Activated CD8-positive, alpha-beta T cell treated with anti-CD3 and anti-CD28 coated beads, Interleukin-2, amount 10 ng/mL, durations not matched to agents 7 days and 5 days (primary cell): ENCODE measurements around the gene ABI3. TPM values are rescaled to one million over a fixed set of nuclear protein-coding genes. Genes with fewer than 3 reads are reported as not detected.

Experiments
- ATAC-seq: fragments of 150-1000 bp; cut with Tn5 transposase; one replicate; pipeline ENCODE4 v1.10.0; 2021; ENCODE audit warnings: moderate library complexity
- CTCF ChIA-PET: fragments of 350-600 bp; sonication (Branson Sonifier 250); formaldehyde crosslinking; loops from one replicate; lab custom pipeline; 2021; ENCODE audit warnings: antibody characterized with exemption; lab: Charles Lee
- POLR2A ChIA-PET: fragments of 350-600 bp; sonication (Branson Sonifier 250); formaldehyde crosslinking; loops from one replicate; lab custom pipeline; 2021; ENCODE audit warnings: antibody characterized with exemption; lab: Charles Lee
- DNase-seq: peaks from one replicate; pipeline ENCODE4 v3.0.0-alpha.2; 2020
- H3K27ac Mint-ChIP-seq: one replicate; pipeline ENCODE4 v1.8.0; 2021; ENCODE audit warnings: mild to moderate bottlenecking, mixed read lengths
- H3K27me3 Mint-ChIP-seq: one replicate; pipeline ENCODE4 v1.8.0; 2021; ENCODE audit warnings: low read depth, mixed read lengths
- H3K36me3 Mint-ChIP-seq: one replicate; pipeline ENCODE4 v1.8.0; 2021; ENCODE audit warnings: low read depth, mixed read lengths
- H3K4me1 Mint-ChIP-seq: one replicate; pipeline ENCODE4 v1.8.0; 2021; ENCODE audit warnings: low read depth, mixed read lengths
- H3K4me3 Mint-ChIP-seq: one replicate; pipeline ENCODE4 v1.8.0; 2021; ENCODE audit warnings: mild to moderate bottlenecking, mixed read lengths
- H3K9me3 Mint-ChIP-seq: one replicate; pipeline ENCODE4 v1.8.0; 2022; ENCODE audit warnings: mixed read lengths; ENCODE audit not compliant: insufficient read depth
- total RNA-seq, 2 experiments: library from RNA; stranded (reverse); gene quantifications; one replicate each; pipeline ENCODE4 v1.2.3, GENCODE V29; 2021

ABI3 gene
- total RNA-seq, 2 experiments from 2014 or later, result 110 to 117 TPM

DNA sequence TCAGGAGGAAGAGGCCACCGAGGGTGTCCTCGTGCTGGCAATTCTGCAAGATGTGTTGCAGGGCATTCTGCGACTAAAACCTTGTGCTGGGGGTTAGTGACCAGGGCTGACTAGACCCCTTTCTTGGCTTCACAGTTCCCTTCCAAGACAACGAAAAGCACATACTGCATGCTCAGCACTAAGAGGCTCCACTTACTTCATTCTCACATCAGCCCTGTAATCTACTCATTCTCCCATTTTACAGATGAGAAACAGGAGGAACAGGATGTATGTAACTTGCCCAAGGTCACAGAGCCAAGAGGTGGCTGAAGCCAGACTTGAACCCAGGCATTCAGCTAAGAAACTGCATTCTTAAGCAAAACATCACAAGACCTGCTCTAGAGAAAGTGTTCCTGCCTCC lies 25.4 kb downstream of the ABI3 start:
- DNase-seq, result no peak
- Mint-ChIP-seq H3K27me3 (peaks cover 18% of the 10 kb centered on the region), H3K36me3 (no peaks in the 10 kb centered on the region), H3K27ac (no peak overlapping the region), H3K4me3 (no peak overlapping the region), H3K9me3 (no peaks in the 10 kb centered on the region), H3K4me1 (peaks cover 11% of the 10 kb centered on the region)
- no peak for ATAC-seq
- ChIA-PET POLR2A (no interaction called here), CTCF (interaction anchor here (1.1 to 1.3 kb wide), 2 partner anchors 9 to 55 kb away, joined by 3 to 6 read pairs; no protein-coding TSS in a partner anchor)

DNA sequence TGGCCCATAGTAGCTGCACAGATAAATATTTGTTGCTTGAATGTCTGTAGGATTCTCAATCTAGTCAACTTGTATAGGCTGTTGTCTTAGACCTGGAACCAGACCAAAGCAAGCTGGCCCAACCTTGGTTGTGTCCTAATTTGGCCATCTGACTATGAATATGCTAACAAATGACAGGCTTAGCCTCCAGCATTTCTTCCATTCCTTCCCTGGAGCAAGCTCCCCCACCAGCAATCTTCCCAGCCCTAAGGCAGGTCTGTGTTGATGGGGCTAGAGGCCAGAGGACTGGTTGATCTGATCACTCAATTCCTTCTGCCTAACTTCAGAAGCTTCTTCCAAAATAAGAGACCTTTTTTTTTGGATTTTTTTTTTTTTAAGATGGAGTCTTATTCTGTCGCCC lies 29.5 kb downstream of the ABI3 start:
- CTCF ChIA-PET, result interaction anchor here (1.0 to 2.3 kb wide), 3 partner anchors 13 to 52 kb away, joined by 3 to 10 read pairs (median 3); no protein-coding TSS in a partner anchor
- Mint-ChIP-seq H3K4me1 (no peaks in the 10 kb centered on the region), H3K36me3 (no peaks in the 10 kb centered on the region), H3K27me3 (peaks cover 7% of the 10 kb centered on the region), H3K4me3 (no peak overlapping the region), H3K9me3 (no peaks in the 10 kb centered on the region), H3K27ac (no peak overlapping the region)
- no peak for ATAC-seq
- POLR2A ChIA-PET, result no interaction called here
- DNase-seq, result no peak

- CTCF ChIA-PET, result interaction anchor here (1.0 to 2.3 kb wide), 3 partner anchors 13 to 51 kb away, joined by 3 to 10 read pairs (median 3); no protein-coding TSS in a partner anchor
- DNase-seq (no peak), ATAC-seq (no peak)
- POLR2A ChIA-PET, result no interaction called here
- no peak overlapping the region for H3K27ac Mint-ChIP-seq
- no peaks in the 10 kb centered on the region for H3K36me3 Mint-ChIP-seq
- no peaks in the 10 kb centered on the region for H3K4me1 Mint-ChIP-seq
- no peak overlapping the region for H3K4me3 Mint-ChIP-seq
- no peaks in the 10 kb centered on the region for H3K9me3 Mint-ChIP-seq
- peaks cover 5% of the 10 kb centered on the region for H3K27me3 Mint-ChIP-seq
These were observed 30.1 kb downstream of the ABI3 start for GRCh38 chr17:49240619-49241018.

DNA sequence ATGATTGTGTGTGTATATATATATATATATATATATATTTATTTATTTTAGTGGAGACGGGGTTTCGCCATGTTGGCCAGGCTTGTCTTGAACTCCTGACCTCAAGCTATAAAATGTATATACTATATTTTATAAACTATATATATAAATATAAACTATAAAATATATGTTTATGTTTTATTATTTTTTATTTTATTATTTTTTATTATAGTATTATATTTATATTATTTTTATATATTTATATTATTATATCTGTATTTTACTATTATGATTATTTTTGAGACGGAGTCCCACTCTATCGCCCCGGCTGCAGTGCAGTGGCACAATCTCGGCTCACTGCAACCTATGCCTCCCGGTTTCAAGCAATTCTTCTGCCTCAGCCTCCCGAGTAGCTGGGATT lies 30.5 kb downstream of the ABI3 start:
- no peak overlapping the region for H3K27ac Mint-ChIP-seq
- no peaks in the 10 kb centered on the region for H3K36me3 Mint-ChIP-seq
- no peaks in the 10 kb centered on the region for H3K4me1 Mint-ChIP-seq
- H3K9me3 Mint-ChIP-seq, result no peaks in the 10 kb centered on the region
- no peak overlapping the region for H3K4me3 Mint-ChIP-seq
- POLR2A ChIA-PET, result no interaction called here
- peaks cover 2% of the 10 kb centered on the region for H3K27me3 Mint-ChIP-seq
- ATAC-seq (no peak), DNase-seq (no peak)
- CTCF ChIA-PET, result interaction anchor here (2.3 kb wide), 1 partner anchor 14 kb away, joined by 10 read pairs; no protein-coding TSS in a partner anchor

DNA sequence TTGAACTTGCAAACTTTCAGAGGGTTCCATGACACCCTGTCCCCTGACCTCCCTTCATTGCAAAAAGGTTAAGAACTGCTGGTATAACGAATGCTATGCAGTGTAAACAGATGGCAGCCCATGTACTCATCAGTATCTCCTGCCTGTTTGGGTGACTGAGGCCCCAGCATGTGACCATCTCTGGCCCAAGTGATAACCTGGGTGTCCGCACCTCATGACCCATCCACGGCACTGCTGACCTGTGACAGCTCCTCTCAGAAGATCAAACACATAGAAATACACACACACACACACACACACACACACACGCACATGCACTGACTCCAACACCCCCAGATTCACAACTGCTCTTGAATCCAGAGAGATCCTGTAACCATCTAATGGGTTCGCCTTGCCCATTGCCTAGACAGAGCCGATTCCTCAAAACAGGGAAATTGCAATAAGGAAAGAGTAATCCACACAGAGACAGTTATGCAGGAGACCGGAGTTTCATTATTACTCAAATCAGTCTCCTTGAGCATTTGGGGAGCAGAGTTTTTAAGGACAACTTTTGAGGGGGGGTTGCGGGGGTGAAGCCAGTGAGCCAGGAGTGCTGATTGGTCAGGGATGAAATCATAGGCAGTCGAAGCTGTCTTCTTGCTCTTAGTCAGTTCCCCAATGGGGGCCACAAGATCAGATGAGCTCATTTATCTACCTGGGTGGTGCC lies 31.3 kb downstream of the ABI3 start:
- POLR2A ChIA-PET, result interaction anchor here (0.8 kb wide), 1 partner anchor 10 kb away, joined by 3 read pairs; no protein-coding TSS in a partner anchor
- no peaks in the 10 kb centered on the region for H3K4me1 Mint-ChIP-seq
- no peaks in the 10 kb centered on the region for H3K9me3 Mint-ChIP-seq
- H3K4me3 Mint-ChIP-seq, result no peak overlapping the region
- DNase-seq (no peak), ATAC-seq (no peak)
- H3K27me3 Mint-ChIP-seq, result peaks cover under 1% of the 10 kb centered on the region
- CTCF ChIA-PET, result interaction anchor here (2.3 kb wide), 1 partner anchor 14 kb away, joined by 10 read pairs; no protein-coding TSS in a partner anchor
- H3K27ac Mint-ChIP-seq, result no peak overlapping the region
- H3K36me3 Mint-ChIP-seq, result no peaks in the 10 kb centered on the region

DNA sequence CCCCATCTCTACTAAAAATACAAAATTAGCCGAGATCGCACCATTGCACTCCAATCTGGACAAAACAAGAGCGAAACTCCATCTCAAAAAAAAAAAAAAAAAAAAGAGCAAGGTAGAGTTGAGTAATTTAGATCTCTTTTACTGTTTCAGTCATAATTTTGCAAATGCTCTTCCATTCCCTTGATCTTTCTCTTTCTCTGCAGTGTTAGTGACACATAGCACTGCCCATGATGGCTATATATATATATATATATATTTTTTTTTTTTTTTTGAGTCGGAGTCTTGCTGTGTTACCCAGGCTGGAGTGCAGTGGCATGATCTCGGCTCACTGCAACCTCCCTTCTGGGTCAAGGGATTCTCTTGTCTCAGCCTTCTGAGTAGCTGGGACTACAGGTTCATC lies 32.3 kb downstream of the ABI3 start:
- ATAC-seq (no peak), DNase-seq (no peak)
- H3K27ac Mint-ChIP-seq, result no peak overlapping the region
- ChIA-PET CTCF (interaction anchor here (1.5 kb wide), 1 partner anchor 19 kb away, joined by 3 read pairs; no protein-coding TSS in a partner anchor), POLR2A (interaction anchor here (0.8 kb wide), 1 partner anchor 11 kb away, joined by 3 read pairs; no protein-coding TSS in a partner anchor)
- H3K27me3 Mint-ChIP-seq, result peaks cover 5% of the 10 kb centered on the region
- no peak overlapping the region for H3K4me3 Mint-ChIP-seq
- no peaks in the 10 kb centered on the region for H3K4me1 Mint-ChIP-seq
- H3K36me3 Mint-ChIP-seq, result no peaks in the 10 kb centered on the region
- no peaks in the 10 kb centered on the region for H3K9me3 Mint-ChIP-seq

DNA sequence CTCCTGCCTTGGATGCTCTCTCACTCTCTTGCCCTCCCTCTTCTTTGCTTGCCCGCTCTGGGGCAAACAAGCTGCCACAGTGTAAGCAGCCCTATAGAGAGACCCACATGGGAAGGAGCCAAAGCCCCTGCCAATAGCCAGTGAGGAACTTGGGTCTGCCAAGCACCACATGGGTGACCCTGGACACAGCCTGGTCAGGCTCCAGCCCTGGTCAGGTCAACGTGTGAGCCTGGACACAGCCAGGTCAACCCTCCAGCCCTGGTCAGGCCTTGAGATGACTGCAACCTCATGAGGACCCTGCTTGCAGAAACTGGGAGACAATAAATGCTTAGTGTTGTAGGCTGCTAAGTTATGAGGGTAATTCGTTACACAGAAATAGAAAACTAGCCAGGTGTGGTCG lies 34.3 kb downstream of the ABI3 start:
- Mint-ChIP-seq H3K9me3 (no peaks in the 10 kb centered on the region), H3K4me1 (no peaks in the 10 kb centered on the region), H3K27ac (no peak overlapping the region), H3K4me3 (no peak overlapping the region), H3K36me3 (no peaks in the 10 kb centered on the region), H3K27me3 (peaks cover 8% of the 10 kb centered on the region)
- no peak for ATAC-seq
- DNase-seq, result no peak
- ChIA-PET CTCF (no interaction called here), POLR2A (no interaction called here)

DNA sequence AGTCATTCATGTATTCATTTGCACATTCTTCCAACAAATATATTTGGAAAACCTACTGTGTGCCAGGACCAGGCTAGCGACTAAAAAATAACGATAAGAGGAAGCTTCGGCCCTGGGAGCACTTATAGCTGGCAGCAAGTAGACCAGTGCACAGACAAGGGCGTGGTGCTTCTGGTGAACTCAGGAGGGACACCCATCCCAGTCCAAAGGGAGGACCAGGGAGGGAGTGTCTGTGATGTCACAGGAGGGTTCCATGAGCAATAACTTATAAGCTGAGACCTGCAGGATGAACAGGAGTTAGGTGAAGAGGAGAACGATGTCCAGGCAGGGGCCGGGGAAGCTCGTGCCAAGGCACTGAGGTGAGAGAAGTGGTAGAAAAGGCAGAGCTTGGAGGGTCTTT lies 37.4 kb downstream of the ABI3 start:
- ChIA-PET CTCF (no interaction called here), POLR2A (no interaction called here)
- DNase-seq (no peak), ATAC-seq (no peak)
- Mint-ChIP-seq H3K9me3 (no peaks in the 10 kb centered on the region), H3K27me3 (peaks cover 11% of the 10 kb centered on the region), H3K27ac (no peak overlapping the region), H3K36me3 (no peaks in the 10 kb centered on the region), H3K4me3 (no peak overlapping the region), H3K4me1 (no peaks in the 10 kb centered on the region)

- ChIA-PET POLR2A (no interaction called here), CTCF (no interaction called here)
- no peaks in the 10 kb centered on the region for H3K4me1 Mint-ChIP-seq
- no peak overlapping the region for H3K4me3 Mint-ChIP-seq
- no peak overlapping the region for H3K27ac Mint-ChIP-seq
- H3K27me3 Mint-ChIP-seq, result peaks cover 13% of the 10 kb centered on the region
- H3K9me3 Mint-ChIP-seq, result no peaks in the 10 kb centered on the region
- no peaks in the 10 kb centered on the region for H3K36me3 Mint-ChIP-seq
- ATAC-seq, result no peak
- no peak for DNase-seq
These were observed 38.8 kb downstream of the ABI3 start for GRCh38 chr17:49249292-49249794.

GRCh38 chr17:49249890-49250522 lies 39.5 kb downstream of the ABI3 start:
- ChIA-PET CTCF (no interaction called here), POLR2A (no interaction called here)
- Mint-ChIP-seq H3K4me1 (no peaks in the 10 kb centered on the region), H3K27ac (no peak overlapping the region), H3K9me3 (no peaks in the 10 kb centered on the region), H3K27me3 (peaks cover 13% of the 10 kb centered on the region), H3K36me3 (no peaks in the 10 kb centered on the region), H3K4me3 (no peak overlapping the region)
- ATAC-seq (no peak), DNase-seq (no peak)

GRCh38 chr17:49252148-49252695 lies 41.7 kb downstream of the ABI3 start:
- DNase-seq, result no peak
- peaks cover 15% of the 10 kb centered on the region for H3K27me3 Mint-ChIP-seq
- H3K27ac Mint-ChIP-seq, result no peak overlapping the region
- H3K9me3 Mint-ChIP-seq, result no peaks in the 10 kb centered on the region
- POLR2A ChIA-PET, result interaction anchor here (0.6 kb wide), 1 partner anchor 183 kb away, joined by 4 read pairs; no protein-coding TSS in a partner anchor
- no peak for ATAC-seq
- H3K4me1 Mint-ChIP-seq, result no peaks in the 10 kb centered on the region
- CTCF ChIA-PET, result no interaction called here
- H3K36me3 Mint-ChIP-seq, result no peaks in the 10 kb centered on the region
- H3K4me3 Mint-ChIP-seq, result no peak overlapping the region

- Mint-ChIP-seq H3K27me3 (peaks cover 11% of the 10 kb centered on the region), H3K36me3 (no peaks in the 10 kb centered on the region), H3K4me1 (no peaks in the 10 kb centered on the region), H3K27ac (no peak overlapping the region), H3K9me3 (no peaks in the 10 kb centered on the region), H3K4me3 (no peak overlapping the region)
- POLR2A ChIA-PET, result no interaction called here
- ATAC-seq (no peak), DNase-seq (no peak)
- CTCF ChIA-PET, result no interaction called here
These were observed 43.6 kb downstream of the ABI3 start for GRCh38 chr17:49254066-49254465.
